Inflammatory macrophage treated with lipopolysaccharide for 1 hour (primary cell): ENCODE measurements around the gene C1QTNF4.

ENCODE experiments used
- DNase-seq, 2 donors: peaks; one replicate each; pipeline ENCODE4 v3.0.0-alpha.2; 2020 to 2022

Gene C1QTNF4

GRCh38 chr11:47592970-47593369 lies 1.2 kb downstream of the C1QTNF4 start:
- DNase-seq: no peak

GRCh38 chr11:47592251-47592650 lies 2.0 kb downstream of the C1QTNF4 start:
- DNase-seq: no peak

GRCh38 chr11:47591764-47592163 lies 2.4 kb downstream of the C1QTNF4 start:
- no peak for DNase-seq

- no peak for DNase-seq
These were observed 4.0 kb downstream of the C1QTNF4 start for GRCh38 chr11:47589977-47590861.

GRCh38 chr11:47589584-47589976 lies 4.6 kb downstream of the C1QTNF4 start:
- no peak for DNase-seq

GRCh38 chr11:47589118-47589517 lies 5.1 kb downstream of the C1QTNF4 start:
- no peak for DNase-seq

- DNase-seq: peak; percentile 75 to 90
These were observed 6.4 kb downstream of the C1QTNF4 start for GRCh38 chr11:47587723-47588326.

GRCh38 chr11:47587039-47587716 lies 7.0 kb downstream of the C1QTNF4 start:
- DNase-seq: peak in 1 of 2 donors; percentile 50

GRCh38 chr11:47586098-47586855 lies 7.9 kb downstream of the C1QTNF4 start, which contains the start of gene FAM180B:
Gene FAM180B, plus strand, starts transcription at chr11:47586678. Its CDS starts 91 bp downstream, at chr11:47586769.
- no peak for DNase-seq

- DNase-seq: no peak
These were observed 10.4 kb downstream of the C1QTNF4 start for GRCh38 chr11:47583844-47584243.

- peak; percentile 72 to 97 for DNase-seq
These were observed 15.4 kb downstream of the C1QTNF4 start, which contains the start of the genes KBTBD4 and NDUFS3 for GRCh38 chr11:47578524-47579494. Gene KBTBD4, minus strand, starts transcription at chr11:47578970. Its CDS starts 19 bp downstream, at chr11:47578951. Gene NDUFS3, plus strand, starts transcription at chr11:47579074. Its CDS starts 18 bp downstream, at chr11:47579092.

GRCh38 chr11:47577460-47578041 lies 16.7 kb downstream of the C1QTNF4 start:
- DNase-seq: no peak

- no peak for DNase-seq
These were observed 20.9 kb downstream of the C1QTNF4 start for GRCh38 chr11:47573321-47573720.

GRCh38 chr11:47572715-47573255 lies 21.4 kb downstream of the C1QTNF4 start:
- DNase-seq: no peak

GRCh38 chr11:47571895-47572294 lies 22.3 kb downstream of the C1QTNF4 start:
- DNase-seq: no peak

GRCh38 chr11:47571357-47571729 lies 22.9 kb downstream of the C1QTNF4 start:
- no peak for DNase-seq

- peak; percentile 78 to 93 for DNase-seq
These were observed 23.4 kb downstream of the C1QTNF4 start for GRCh38 chr11:47570651-47571356.

- no peak for DNase-seq
These were observed 24.6 kb downstream of the C1QTNF4 start for GRCh38 chr11:47569646-47570045.

- DNase-seq: peak; percentile 34 to 39
These were observed 28.0 kb downstream of the C1QTNF4 start for GRCh38 chr11:47566149-47566698.
